Large intestine (tissue), 12 donors: ENCODE results near the gene GARS1. TPM values are rescaled to one million over a fixed set of nuclear protein-coding genes. Genes with fewer than 3 reads are reported as not detected.

Source experiments
- DNase-seq, 2 donors: peaks; one replicate each; pipeline versions ENCODE4 v3.0.0 to v3.0.0-alpha.2; 2013
- H3K27ac ChIP-seq: one replicate; pipeline ENCODE4 v1.5.1; 2013; ENCODE audit warnings: low read length
- H3K27me3 ChIP-seq: 2 replicates; pipeline ENCODE4 v1.6.1; 2013; ENCODE audit warnings: low read length; ENCODE audit not compliant: control insufficient read depth, insufficient read depth
- H3K36me3 ChIP-seq: 2 replicates; pipeline ENCODE4 v1.6.1; 2013; ENCODE audit warnings: low read length; ENCODE audit not compliant: control insufficient read depth, insufficient read depth
- H3K4me1 ChIP-seq: one replicate; pipeline ENCODE4 v1.6.1; 2013; ENCODE audit warnings: low read length; ENCODE audit not compliant: control insufficient read depth, insufficient read depth
- H3K4me3 ChIP-seq: one replicate; pipeline ENCODE4 v1.5.1; 2013; ENCODE audit warnings: low read length
- H3K9me3 ChIP-seq: one replicate; pipeline ENCODE4 v1.6.1; 2013; ENCODE audit warnings: mild to moderate bottlenecking, low read depth, low read length, moderate library complexity; ENCODE audit not compliant: control insufficient read depth
- WGBS: methylation state at CpG from one replicate; pipeline ENCODE4 v1.1.5; 2013; ENCODE audit warnings: low lambda C conversion rate; ENCODE audit not compliant: insufficient coverage; 5-methylcytosine and 5-hydroxymethylcytosine counted together
- long read RNA-seq, 11 donors: transcript quantifications; one replicate each; lab custom pipeline, GENCODE V29; 2026
- polyA plus RNA-seq: library from polyadenylated mRNA; unstranded; fragments of 120-200 nt; gene quantifications from one replicate; pipeline ENCODE4 v1.2.1, GENCODE V29; 2013

The GARS1 gene, protein sequence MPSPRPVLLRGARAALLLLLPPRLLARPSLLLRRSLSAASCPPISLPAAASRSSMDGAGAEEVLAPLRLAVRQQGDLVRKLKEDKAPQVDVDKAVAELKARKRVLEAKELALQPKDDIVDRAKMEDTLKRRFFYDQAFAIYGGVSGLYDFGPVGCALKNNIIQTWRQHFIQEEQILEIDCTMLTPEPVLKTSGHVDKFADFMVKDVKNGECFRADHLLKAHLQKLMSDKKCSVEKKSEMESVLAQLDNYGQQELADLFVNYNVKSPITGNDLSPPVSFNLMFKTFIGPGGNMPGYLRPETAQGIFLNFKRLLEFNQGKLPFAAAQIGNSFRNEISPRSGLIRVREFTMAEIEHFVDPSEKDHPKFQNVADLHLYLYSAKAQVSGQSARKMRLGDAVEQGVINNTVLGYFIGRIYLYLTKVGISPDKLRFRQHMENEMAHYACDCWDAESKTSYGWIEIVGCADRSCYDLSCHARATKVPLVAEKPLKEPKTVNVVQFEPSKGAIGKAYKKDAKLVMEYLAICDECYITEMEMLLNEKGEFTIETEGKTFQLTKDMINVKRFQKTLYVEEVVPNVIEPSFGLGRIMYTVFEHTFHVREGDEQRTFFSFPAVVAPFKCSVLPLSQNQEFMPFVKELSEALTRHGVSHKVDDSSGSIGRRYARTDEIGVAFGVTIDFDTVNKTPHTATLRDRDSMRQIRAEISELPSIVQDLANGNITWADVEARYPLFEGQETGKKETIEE
- polyA plus RNA-seq, result 50.9 TPM
- long read RNA-seq, donor 1, partial matches to known transcripts, result 5 of 10 reads
- long read RNA-seq, donor 1, other reads (novel, unspliced or antisense), result 0 of 10 reads
- long read RNA-seq, donor 2, transcript GARS-209 (2 exons, 772 nt), result minor isoform, 7 of 28 reads
- long read RNA-seq, donor 2, transcript GARS-201 (17 exons, 2,634 nt), result major isoform, 9 of 28 reads
- long read RNA-seq, donor 2, partial matches to known transcripts, result 9 of 28 reads
- long read RNA-seq, donor 2, other reads (novel, unspliced or antisense), result 0 of 28 reads
- long read RNA-seq, donor 3, transcript GARS-209 (2 exons, 772 nt), result minor isoform, 6 of 30 reads
- long read RNA-seq, donor 3, transcript GARS-201 (17 exons, 2,634 nt), result major isoform, 15 of 30 reads
- long read RNA-seq, donor 3, partial matches to known transcripts, result 8 of 30 reads
- long read RNA-seq, donor 3, other reads (novel, unspliced or antisense), result 0 of 30 reads
- long read RNA-seq, donor 4, result 0 reads
- long read RNA-seq, donor 5, partial matches to known transcripts, result 0 of 6 reads
- long read RNA-seq, donor 5, other reads (novel, unspliced or antisense), result 0 of 6 reads
- long read RNA-seq, donor 6, transcript GARS-201 (17 exons, 2,634 nt), result major isoform, 7 of 22 reads
- long read RNA-seq, donor 6, partial matches to known transcripts, result 12 of 22 reads
- long read RNA-seq, donor 6, other reads (novel, unspliced or antisense), result 0 of 22 reads
- long read RNA-seq, donor 7, transcript GARS-201 (17 exons, 2,634 nt), result major isoform, 7 of 10 reads
- long read RNA-seq, donor 7, partial matches to known transcripts, result 0 of 10 reads
- long read RNA-seq, donor 7, other reads (novel, unspliced or antisense), result 0 of 10 reads
- long read RNA-seq, donor 8, transcript GARS-209 (2 exons, 772 nt), result minor isoform, 6 of 21 reads
- long read RNA-seq, donor 8, transcript GARS-201 (17 exons, 2,634 nt), result major isoform, 9 of 21 reads
- long read RNA-seq, donor 8, partial matches to known transcripts, result 5 of 21 reads
- long read RNA-seq, donor 8, other reads (novel, unspliced or antisense), result 0 of 21 reads
- long read RNA-seq, donor 9, transcript GARS-201 (17 exons, 2,634 nt), result major isoform, 14 of 23 reads
- long read RNA-seq, donor 9, partial matches to known transcripts, result 5 of 23 reads
- long read RNA-seq, donor 9, other reads (novel, unspliced or antisense), result 0 of 23 reads
- long read RNA-seq, donor 10, transcript GARS-201 (17 exons, 2,634 nt), result major isoform, 15 of 19 reads
- long read RNA-seq, donor 10, partial matches to known transcripts, result 0 of 19 reads
- long read RNA-seq, donor 10, other reads (novel, unspliced or antisense), result 0 of 19 reads
- long read RNA-seq, donor 11, transcript GARS-209 (2 exons, 772 nt), result major isoform, 8 of 13 reads
- long read RNA-seq, donor 11, transcript GARS-201 (17 exons, 2,634 nt), result minor isoform, 5 of 13 reads
- long read RNA-seq, donor 11, partial matches to known transcripts, result 0 of 13 reads
- long read RNA-seq, donor 11, other reads (novel, unspliced or antisense), result 0 of 13 reads

DNA sequence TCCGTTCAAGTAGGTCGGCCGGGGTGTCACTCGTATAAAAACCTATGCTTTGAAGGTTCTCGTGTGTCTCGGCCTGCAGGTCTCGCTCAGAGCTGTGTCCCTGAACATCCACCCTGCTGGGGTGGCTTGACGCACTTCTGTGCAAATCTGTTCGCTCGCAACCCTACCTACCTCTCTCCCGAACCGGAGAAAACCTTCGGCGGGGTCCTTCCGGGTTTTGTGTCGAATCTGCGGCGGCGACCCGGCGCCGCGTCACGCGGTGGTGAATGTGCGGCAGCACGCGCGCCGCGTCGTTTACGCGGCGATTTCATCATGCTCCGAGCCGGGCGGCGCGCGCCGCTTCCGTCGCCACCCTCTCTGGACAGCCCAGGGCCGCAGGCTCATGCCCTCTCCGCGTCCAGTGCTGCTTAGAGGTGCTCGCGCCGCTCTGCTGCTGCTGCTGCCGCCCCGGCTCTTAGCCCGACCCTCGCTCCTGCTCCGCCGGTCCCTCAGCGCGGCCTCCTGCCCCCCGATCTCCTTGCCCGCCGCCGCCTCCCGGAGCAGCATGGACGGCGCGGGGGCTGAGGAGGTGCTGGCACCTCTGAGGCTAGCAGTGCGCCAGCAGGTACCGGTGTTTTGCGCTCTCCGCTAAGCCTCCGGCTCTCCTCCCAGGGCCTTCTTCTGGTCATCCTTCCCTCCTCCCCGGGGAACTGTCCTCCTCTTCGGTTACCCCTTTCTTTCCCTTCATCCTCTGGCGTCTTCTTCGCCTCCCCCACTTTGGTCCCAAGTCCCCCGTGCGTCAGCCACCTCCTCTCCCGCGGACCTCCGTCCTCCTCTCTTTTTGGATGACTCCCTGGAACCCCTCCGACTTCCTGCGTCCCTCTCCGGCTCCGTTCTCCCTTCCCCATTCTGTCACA is at the start of gene GARS1:
Gene GARS1, plus strand, starts transcription at position 339 of the 896 bp plus-strand sequence. Its CDS starts 44 bp downstream, at position 383.
- Histone ChIP-seq H3K9me3 (no peaks in the 10 kb centered on the region), H3K27me3 (no peaks in the 10 kb centered on the region), H3K4me1 (no peaks in the 10 kb centered on the region), H3K4me3 (peak within 1 kb of the TSS; percentile 55), H3K36me3 (peaks cover 4% of the 10 kb centered on the region), H3K27ac (peak within 1 kb of the TSS; percentile 81)
- 0% methylated on average over 4 of the region's 84 CpGs for WGBS
- peak; percentile 93 to 94 for DNase-seq

DNA sequence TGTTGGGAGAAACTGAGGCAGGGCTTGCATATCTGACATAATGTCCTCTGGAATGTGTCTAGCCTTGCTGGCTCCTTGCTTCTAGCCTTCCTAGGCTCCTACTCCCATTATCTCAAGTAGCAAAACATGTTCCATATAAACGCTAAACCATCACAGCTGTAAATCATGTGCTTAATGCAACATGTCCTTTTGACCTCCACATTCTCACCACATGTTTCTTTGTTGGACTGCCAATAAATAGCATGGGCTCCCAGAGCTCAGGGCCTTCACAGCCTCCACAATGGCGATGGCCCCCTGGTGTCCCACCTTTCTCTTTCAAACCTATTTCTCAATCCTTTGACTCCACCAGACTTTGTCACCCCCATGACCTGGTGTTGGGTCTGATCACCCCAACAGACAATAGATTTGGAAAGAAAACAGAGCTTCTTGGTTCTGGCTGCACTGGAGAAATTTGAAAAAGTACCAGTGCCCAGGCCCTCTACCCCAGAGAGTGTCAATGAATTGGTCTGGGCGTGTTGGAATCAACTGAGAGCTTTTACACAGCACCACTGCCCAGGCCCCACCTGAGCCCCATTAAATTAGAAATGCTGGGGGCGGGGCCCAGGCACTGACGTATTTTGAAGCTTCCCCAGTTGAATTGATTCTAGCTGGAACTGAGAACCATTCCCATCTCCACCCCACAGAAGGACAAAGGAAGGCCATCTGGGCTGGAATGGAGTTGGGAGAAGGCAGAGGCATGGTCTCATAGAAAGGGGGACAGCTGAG is 48.7 kb upstream of the GARS1 start:
- peak in 1 of 2 donors; percentile 78 for DNase-seq

DNA sequence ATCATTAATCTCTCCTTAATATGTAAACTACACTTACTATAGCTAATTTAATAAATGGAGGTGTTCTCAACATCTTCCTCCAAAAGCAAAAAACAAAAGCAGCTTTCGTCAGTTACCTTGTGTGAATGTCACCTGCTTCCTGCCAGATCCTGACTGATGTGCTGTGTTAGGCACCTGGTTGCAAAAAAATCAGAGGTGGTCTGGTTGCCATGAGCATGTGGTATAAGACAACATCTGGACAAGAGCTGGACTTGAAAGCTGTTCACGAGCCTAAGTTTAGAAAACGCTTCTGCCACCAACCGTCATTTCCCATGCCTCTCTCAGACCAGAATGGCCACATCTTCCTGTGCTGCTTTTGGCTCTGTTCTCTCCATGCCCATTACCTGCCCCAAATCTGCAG is 48.1 kb upstream of the GARS1 start:
- H3K9me3 ChIP-seq, result no peaks in the 10 kb centered on the region
- no peak for DNase-seq
- peak overlapping the region; percentile 63 for H3K27ac ChIP-seq
- H3K4me1 ChIP-seq, result peaks cover 19% of the 10 kb centered on the region
- no peaks in the 10 kb centered on the region for H3K27me3 ChIP-seq
- WGBS, result 87% methylated on average over 3 of the region's 4 CpGs
- H3K36me3 ChIP-seq, result no peaks in the 10 kb centered on the region
- no peak overlapping the region for H3K4me3 ChIP-seq

More for the DNA sequence above, 48.7 kb upstream of the GARS1 start:
- no CpG with 5 or more reads among the region's 5 CpGs for whole genome bisulfite sequencing
- Histone ChIP-seq H3K36me3 (no peaks in the 10 kb centered on the region), H3K27me3 (no peaks in the 10 kb centered on the region), H3K9me3 (no peaks in the 10 kb centered on the region), H3K27ac (peak overlapping the region; percentile 63), H3K4me1 (peaks cover 19% of the 10 kb centered on the region), H3K4me3 (no peak overlapping the region)

DNA sequence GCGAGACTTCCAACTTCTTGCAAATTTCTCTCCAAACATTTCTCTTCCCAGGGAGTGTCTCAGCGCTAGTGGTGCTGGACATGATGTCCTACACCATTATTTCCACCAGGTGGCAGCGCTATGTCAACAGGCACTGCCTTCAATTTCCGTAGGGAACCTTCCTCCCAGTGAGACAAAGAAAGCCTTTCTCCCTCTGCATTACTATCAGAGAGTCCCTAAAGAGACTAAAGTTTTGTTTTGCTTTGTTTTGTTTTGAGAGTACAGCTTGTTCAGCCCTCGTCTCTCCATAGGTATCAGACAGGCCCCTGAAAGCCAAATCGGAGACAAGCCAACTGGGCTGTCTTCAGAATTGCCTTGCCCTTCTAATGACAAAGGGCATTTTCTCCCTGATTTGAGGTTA is 45.8 kb upstream of the GARS1 start:
- peaks cover 19% of the 10 kb centered on the region for H3K4me1 ChIP-seq
- no peaks in the 10 kb centered on the region for H3K9me3 ChIP-seq
- no peaks in the 10 kb centered on the region for H3K36me3 ChIP-seq
- DNase-seq, result peak; percentile 61 to 78
- no CpG with 5 or more reads among the region's 6 CpGs for WGBS
- H3K27me3 ChIP-seq, result no peaks in the 10 kb centered on the region
- H3K27ac ChIP-seq, result peak overlapping the region; percentile 14
- no peak overlapping the region for H3K4me3 ChIP-seq

DNA sequence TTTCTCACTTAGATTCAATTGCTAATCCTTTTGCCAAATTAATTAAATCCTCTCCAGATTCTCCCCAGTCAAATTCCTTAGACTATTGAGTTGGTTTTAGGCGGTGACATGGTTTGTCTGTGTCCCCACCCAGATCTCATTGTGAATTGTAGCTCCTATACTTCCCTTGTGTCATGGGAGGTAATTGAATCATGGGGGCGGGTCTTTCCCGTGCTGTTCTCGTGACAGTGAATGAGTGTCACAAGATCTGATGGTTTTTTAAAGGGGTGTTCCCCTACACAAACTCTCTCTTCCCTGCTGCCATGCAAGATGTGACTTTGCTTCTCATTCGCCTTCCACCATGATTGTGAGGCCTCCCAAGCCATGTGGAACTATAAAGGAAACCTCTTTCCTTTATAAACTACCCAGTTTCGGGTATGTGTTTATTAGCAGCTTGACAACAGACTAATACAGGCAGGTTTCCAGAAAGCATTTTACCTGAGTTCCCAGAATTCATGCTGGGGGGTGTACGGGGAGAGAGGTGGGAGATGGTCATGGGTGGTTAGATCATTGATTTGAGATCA is 44.7 kb upstream of the GARS1 start:
- no peak overlapping the region for H3K27ac ChIP-seq
- H3K36me3 ChIP-seq, result no peaks in the 10 kb centered on the region
- no CpG with 5 or more reads among the region's 7 CpGs for WGBS
- no peak for DNase-seq
- no peaks in the 10 kb centered on the region for H3K27me3 ChIP-seq
- H3K4me3 ChIP-seq, result no peak overlapping the region
- H3K9me3 ChIP-seq, result no peaks in the 10 kb centered on the region
- peaks cover 13% of the 10 kb centered on the region for H3K4me1 ChIP-seq

DNA sequence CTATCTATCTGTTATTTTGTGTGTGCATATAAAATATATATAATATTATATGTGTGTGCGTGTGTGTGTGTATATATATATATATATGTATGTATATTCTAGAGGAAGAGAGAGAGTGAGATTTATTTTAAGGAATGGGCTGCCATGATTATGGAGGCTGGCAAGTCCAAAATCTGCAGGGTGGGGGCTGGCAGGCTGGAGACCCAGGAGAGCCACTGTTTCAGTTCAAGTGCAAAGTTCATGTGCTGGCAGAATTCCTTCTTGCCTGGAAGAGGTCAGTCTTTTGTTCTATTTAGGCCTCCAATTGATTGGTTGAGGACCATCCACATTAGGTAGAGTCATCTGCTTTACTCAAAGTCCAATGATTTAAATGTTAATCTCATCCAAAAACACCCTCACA is 42.3 kb upstream of the GARS1 start:
- Histone ChIP-seq H3K9me3 (no peaks in the 10 kb centered on the region), H3K27me3 (no peaks in the 10 kb centered on the region), H3K36me3 (peaks cover 7% of the 10 kb centered on the region), H3K4me1 (no peaks in the 10 kb centered on the region), H3K27ac (no peak overlapping the region), H3K4me3 (no peak overlapping the region)
- no peak for DNase-seq
- WGBS, result no CpG with 5 or more reads among the region's 1 CpG

DNA sequence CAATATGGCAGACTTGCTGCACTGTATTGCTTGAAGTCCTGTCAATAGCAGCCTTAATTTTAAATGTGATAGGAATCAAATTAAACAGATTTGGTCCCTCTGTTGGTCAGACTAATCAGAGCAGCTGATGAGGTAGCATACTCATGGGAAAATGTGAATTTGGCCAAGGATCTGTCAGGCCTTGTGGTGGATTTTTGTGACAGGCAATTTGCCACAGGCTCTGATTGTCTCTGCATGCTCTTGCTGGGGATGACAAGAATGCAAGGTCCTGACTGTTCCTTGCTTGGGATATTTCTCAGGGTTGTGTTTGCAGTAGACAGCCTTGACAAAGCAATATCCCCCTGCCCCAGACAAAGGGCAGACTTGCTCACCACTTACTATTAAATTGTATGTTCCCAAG is 41.5 kb upstream of the GARS1 start:
- Histone ChIP-seq H3K4me3 (no peak overlapping the region), H3K27ac (no peak overlapping the region), H3K27me3 (no peaks in the 10 kb centered on the region), H3K9me3 (no peaks in the 10 kb centered on the region), H3K4me1 (no peaks in the 10 kb centered on the region), H3K36me3 (peaks cover 7% of the 10 kb centered on the region)
- DNase-seq, result no peak

DNA sequence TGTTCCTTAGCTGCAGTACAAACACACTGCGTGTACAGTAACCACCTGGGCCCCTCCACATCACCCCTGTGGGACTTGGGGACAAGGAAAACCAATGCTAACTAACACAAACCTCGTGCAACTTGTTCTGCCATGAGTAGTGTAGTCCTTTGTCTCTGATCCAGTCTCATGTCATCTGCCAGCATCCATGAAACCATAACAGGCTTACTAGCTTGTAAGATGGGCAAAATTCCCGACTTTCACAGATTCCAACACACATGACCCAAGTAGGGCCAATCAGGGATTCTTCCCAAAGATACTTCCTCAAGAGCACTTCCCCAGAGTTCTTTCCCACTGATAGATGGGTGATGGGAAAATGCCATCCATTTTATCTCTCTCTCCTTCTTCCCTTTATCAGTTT is 41.1 kb upstream of the GARS1 start:
- Histone ChIP-seq H3K27me3 (no peaks in the 10 kb centered on the region), H3K4me3 (no peak overlapping the region), H3K36me3 (peaks cover 7% of the 10 kb centered on the region), H3K4me1 (no peaks in the 10 kb centered on the region), H3K27ac (no peak overlapping the region), H3K9me3 (no peaks in the 10 kb centered on the region)
- no peak for DNase-seq
- 100% methylated on average over 1 of the region's 3 CpGs for WGBS
